ENCODE measurements around the gene RASSF5.

The RASSF5 gene

DNA sequence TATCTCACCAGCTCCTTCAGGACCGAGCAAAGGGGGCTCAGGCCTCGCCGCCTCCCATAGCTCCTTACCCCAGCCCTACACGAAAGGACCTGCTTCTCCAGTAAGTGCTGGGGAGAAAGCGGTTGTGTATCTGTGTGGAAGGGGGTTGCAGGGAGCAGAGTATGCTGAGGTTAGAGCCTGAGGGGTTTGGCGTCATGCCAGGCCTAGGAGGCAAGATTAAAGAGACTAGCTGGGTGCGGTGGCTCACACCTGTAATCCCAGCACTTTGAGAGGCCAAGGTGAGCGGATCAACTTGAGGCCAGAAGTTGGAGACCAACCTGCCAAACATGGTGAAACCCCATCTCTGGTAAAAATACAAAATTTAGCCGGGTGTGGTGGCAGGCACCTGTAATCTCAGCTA, 14.1 kb upstream of the RASSF5 start:
- H3K4me3 ChIP-seq (ENCODE audit: low read depth, low read length): no peak overlapping the region
- TF ChIP-seq, protein P1, sequence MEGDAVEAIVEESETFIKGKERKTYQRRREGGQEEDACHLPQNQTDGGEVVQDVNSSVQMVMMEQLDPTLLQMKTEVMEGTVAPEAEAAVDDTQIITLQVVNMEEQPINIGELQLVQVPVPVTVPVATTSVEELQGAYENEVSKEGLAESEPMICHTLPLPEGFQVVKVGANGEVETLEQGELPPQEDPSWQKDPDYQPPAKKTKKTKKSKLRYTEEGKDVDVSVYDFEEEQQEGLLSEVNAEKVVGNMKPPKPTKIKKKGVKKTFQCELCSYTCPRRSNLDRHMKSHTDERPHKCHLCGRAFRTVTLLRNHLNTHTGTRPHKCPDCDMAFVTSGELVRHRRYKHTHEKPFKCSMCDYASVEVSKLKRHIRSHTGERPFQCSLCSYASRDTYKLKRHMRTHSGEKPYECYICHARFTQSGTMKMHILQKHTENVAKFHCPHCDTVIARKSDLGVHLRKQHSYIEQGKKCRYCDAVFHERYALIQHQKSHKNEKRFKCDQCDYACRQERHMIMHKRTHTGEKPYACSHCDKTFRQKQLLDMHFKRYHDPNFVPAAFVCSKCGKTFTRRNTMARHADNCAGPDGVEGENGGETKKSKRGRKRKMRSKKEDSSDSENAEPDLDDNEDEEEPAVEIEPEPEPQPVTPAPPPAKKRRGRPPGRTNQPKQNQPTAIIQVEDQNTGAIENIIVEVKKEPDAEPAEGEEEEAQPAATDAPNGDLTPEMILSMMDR (IDR thresholded peaks at IDR 0.05; ENCODE audit: low read depth, low read length): no peak
- DNase-seq: no peak
- H3K9me3 ChIP-seq: no peaks in the 10 kb centered on the region
- no peaks in the 10 kb centered on the region for H3K4me1 ChIP-seq
- H3K36me3 ChIP-seq: no peaks in the 10 kb centered on the region
- H3K27me3 ChIP-seq: no peaks in the 10 kb centered on the region

DNA sequence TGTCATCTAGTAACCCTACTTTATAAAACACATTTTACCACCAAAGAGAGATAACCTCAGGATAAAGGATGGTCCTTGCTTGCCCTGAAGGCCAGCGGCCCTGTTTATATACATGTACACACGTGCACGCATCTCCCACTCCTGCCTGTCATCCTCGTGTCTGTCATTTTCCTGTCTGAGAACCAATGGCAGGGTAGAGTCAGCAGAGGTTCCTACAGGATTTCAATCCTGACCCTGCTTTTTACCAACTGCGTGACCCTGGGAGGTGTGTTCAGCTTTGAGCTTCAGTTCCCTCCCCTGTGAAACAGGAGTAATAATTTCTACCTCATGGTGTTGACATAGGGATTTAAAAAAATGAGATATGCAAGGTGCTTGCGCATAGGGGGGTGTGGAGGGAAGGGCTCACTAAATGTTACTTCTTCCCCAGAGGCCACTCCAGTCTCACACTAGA, 12.3 kb upstream of the RASSF5 start:
- Histone ChIP-seq H3K4me1 (no peaks in the 10 kb centered on the region), H3K27me3 (no peaks in the 10 kb centered on the region), H3K9me3 (no peaks in the 10 kb centered on the region), H3K4me3 (ENCODE audit: low read depth, low read length) (no peak overlapping the region), H3K36me3 (no peaks in the 10 kb centered on the region)
- DNase-seq: no peak
- TF ChIP-seq, protein P1 (IDR thresholded peaks at IDR 0.05; ENCODE audit: low read depth, low read length): no peak

DNA sequence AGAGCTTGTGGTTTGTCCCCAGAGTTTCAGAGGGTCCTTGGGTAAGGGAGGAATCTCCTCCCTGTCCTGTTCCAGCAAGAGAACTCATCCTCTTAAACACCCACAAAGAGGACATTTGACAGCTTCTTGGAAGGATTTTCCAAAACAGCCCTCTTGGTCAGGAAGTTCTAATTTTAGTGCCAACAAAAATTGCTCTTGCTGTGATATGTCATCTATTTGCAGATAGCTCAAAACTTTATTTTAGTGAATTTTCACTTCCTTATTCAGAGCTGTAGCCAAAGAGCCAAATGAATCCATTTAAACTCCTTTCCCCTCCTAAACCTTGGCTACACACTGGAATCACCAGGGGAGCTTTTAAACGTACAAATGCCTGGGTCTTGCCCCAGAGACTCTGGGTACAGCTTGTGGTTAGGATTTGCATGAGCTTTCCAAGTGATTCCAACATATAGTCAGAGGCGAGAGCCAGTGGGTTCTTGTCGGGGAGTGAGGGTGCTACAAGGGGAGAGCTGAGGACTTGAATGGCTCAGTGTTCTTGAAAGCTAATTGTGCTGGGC, 11.8 kb upstream of the RASSF5 start:
- Histone ChIP-seq H3K4me3 (ENCODE audit: low read depth, low read length) (no peak overlapping the region), H3K9me3 (no peaks in the 10 kb centered on the region), H3K27me3 (no peaks in the 10 kb centered on the region), H3K4me1 (no peaks in the 10 kb centered on the region), H3K36me3 (no peaks in the 10 kb centered on the region)
- no peak for DNase-seq
- TF ChIP-seq, protein P1 (IDR thresholded peaks at IDR 0.05; ENCODE audit: low read depth, low read length): no peak

DNA sequence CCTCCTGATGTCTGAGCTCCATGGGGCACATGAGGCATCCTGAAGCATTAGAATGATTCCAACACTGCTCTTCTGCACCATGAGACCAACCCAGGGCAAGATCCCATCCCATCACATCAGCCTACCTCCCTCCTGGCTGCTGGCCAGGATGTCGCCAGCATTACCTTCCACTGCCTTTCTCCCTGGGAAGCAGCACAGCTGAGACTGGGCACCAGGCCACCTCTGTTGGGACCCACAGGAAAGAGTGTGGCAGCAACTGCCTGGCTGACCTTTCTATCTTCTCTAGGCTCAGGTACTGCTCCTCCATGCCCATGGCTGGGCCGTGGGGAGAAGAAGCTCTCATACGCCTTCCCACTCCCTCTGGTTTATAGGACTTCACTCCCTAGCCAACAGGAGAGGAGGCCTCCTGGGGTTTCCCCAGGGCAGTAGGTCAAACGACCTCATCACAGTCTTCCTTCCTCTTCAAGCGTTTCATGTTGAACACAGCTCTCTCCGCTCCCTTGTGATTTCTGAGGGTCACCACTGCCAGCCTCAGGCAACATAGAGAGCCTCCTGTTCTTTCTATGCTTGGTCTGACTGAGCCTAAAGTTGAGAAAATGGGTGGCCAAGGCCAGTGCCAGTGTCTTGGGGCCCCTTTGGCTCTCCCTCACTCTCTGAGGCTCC, 11.1 kb upstream of the RASSF5 start:
- no peaks in the 10 kb centered on the region for H3K36me3 ChIP-seq
- no peak for DNase-seq
- no peaks in the 10 kb centered on the region for H3K4me1 ChIP-seq
- H3K4me3 ChIP-seq (ENCODE audit: low read depth, low read length): no peak overlapping the region
- TF ChIP-seq, protein P1 (IDR thresholded peaks at IDR 0.05; ENCODE audit: low read depth, low read length): no peak
- H3K27me3 ChIP-seq: no peaks in the 10 kb centered on the region
- no peaks in the 10 kb centered on the region for H3K9me3 ChIP-seq

DNA sequence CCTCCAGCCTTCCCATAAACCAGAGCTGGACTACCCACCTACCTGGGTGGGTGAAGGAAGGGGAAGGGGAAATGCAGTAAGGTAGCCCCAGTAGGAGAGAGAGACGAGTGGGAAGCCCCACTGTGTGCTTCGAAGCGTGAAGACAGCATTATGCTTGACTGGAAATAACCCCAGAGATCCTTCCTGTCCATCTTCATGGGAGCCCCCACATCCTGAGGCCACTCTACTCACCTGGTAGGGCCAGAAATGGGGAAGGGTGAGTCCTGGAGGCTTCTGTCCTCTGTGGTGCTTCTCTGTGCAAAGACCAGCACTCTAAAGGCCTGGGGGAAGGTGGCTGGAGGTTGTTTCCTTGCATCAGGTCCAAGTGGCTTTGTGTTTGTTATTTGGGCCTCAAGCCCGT, 10.0 kb upstream of the RASSF5 start:
- no peaks in the 10 kb centered on the region for H3K4me1 ChIP-seq
- TF ChIP-seq, protein P1 (IDR thresholded peaks at IDR 0.05; ENCODE audit: low read depth, low read length): no peak
- no peak for DNase-seq
- H3K36me3 ChIP-seq: no peaks in the 10 kb centered on the region
- no peak overlapping the region for H3K4me3 ChIP-seq (ENCODE audit: low read depth, low read length)
- H3K27me3 ChIP-seq: peaks cover 9% of the 10 kb centered on the region; the same call in 1 of the 2 replicates
- no peaks in the 10 kb centered on the region for H3K9me3 ChIP-seq

DNA sequence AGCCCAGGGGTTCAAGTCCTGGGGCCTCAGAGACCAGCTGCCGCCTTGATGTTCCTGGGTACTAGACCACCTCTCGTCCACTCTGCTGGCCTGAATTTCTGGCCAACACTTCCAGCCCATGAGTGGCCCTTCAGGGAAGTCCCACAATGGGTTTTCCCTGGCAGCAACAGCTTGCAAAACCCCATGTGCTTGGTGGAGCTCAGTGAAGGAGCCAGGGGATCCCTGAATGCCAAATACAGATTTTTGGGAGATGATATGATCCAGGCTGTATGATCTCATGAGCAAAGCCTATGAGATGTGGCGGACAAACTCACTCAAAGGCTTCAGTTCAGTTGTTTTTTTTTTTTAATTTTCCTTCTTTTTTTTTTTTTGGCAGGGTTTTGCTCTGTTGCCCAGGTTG, 9.6 kb upstream of the RASSF5 start:
- H3K9me3 ChIP-seq: no peaks in the 10 kb centered on the region

More for the DNA sequence above, 9.6 kb upstream of the RASSF5 start:
- Histone ChIP-seq H3K27me3 (peaks cover 13% of the 10 kb centered on the region), H3K36me3 (no peaks in the 10 kb centered on the region), H3K4me3 (ENCODE audit: low read depth, low read length) (no peak overlapping the region), H3K4me1 (no peaks in the 10 kb centered on the region)
- TF ChIP-seq, protein P1 (IDR thresholded peaks at IDR 0.05; ENCODE audit: low read depth, low read length): no peak
- no peak for DNase-seq
